Left colon (tissue), 2 donors: Measurements from ENCODE around the gene OR52N5. TPM values are rescaled to one million over a fixed set of nuclear protein-coding genes. Genes with fewer than 3 reads are reported as not detected.

ENCODE experiments used
- ATAC-seq: fragments of 200-7000 bp; cut with Tn5 transposase; one replicate; pipeline ENCODE4 v1.9.1; 2020; ENCODE audit warnings: mild to moderate bottlenecking, moderate library complexity
- DNase-seq, 2 donors: peaks; one replicate each; pipeline ENCODE4 v3.0.0-alpha.2; 2020
- intact Hi-C, 2 donors: fragments of 100-400 bp; cut with DNase I in 1 of 2; cut with micrococcal nuclease in 1 of 2; formaldehyde crosslinking; loops; one replicate each; pipeline versions ENCODE4 v1.11.2 to v1.14.0; 2022; cut with DNase I, micrococcal nuclease
- total RNA-seq, 2 donors: library from RNA; stranded (reverse); fragmentation: NEBNext Ultra II Directional; extraction: Animal tissue kit (Norgen Biotek cat#: 25700); gene quantifications; one replicate each; pipeline ENCODE4 v1.2.1, GENCODE V29; 2021
- donor health status: DM: no; HTN: no; CAD: no.
- donor health status: DM: yes; HTN: yes; CAD: no.

Gene OR52N5
- total RNA-seq, 2 donors from 2014 or later = not detected

GRCh38 chr11:5736396-5736795 lies 46.8 kb downstream of the OR52N5 start, which contains the start of gene OR56B1:
TSS of gene OR56B1 (plus strand) at chr11:5736448. CDS start at chr11:5736517, 69 bp downstream.
- intact Hi-C loops = no loop called here
- DNase-seq (no peak), ATAC-seq (no peak)

GRCh38 chr11:5727691-5728090 lies 55.5 kb downstream of the OR52N5 start:
- intact Hi-C loops = no loop called here
- ATAC-seq = no peak
- no peak for DNase-seq

GRCh38 chr11:5726351-5726750 lies 56.8 kb downstream of the OR52N5 start:
- intact Hi-C loops = no loop called here
- ATAC-seq (no peak), DNase-seq (no peak)

Other genes starting within 250 kb of the OR52N5 start
- under 1 TPM; 0.25 to 0.27 TPM for gene OR52H1, start 234.8 kb downstream of the OR52N5 start, total RNA-seq
- gene OR52B6, start 202.5 kb downstream of the OR52N5 start, total RNA-seq = not detected
- 1 to 10 TPM in 1 of 2 donors, under 1 TPM in 1; 0.40 to 1.7 TPM for gene TRIM6, start 186.7 kb downstream of the OR52N5 start, total RNA-seq
- 1 to 10 TPM; 7.9 to 9.8 TPM for gene TRIM34, start 158.4 kb downstream of the OR52N5 start, total RNA-seq
- 10 to 100 TPM; 17.6 TPM for gene TRIM5, start 98.3 kb downstream of the OR52N5 start, total RNA-seq
- gene TRIM22, start 93.6 kb downstream of the OR52N5 start, total RNA-seq = 10 to 100 TPM; 21.0 to 25.2 TPM
- gene OR56B1, start 46.9 kb downstream of the OR52N5 start, total RNA-seq = not detected
- gene OR52N4, start 29.1 kb downstream of the OR52N5 start, total RNA-seq = not detected
- not detected for gene OR52N1, start 7.9 kb upstream of the OR52N5 start, total RNA-seq
- not detected for gene OR52N2, start 25.6 kb upstream of the OR52N5 start, total RNA-seq
- not detected for gene OR52E6, start 58.5 kb upstream of the OR52N5 start, total RNA-seq
- gene OR52E8, start 74.3 kb upstream of the OR52N5 start, total RNA-seq = not detected
- gene OR52E4, start 97.3 kb upstream of the OR52N5 start, total RNA-seq = not detected
- not detected for gene OR52E5, start 109.9 kb upstream of the OR52N5 start, total RNA-seq
- not detected for gene OR56A3, start 158.9 kb upstream of the OR52N5 start, total RNA-seq
- not detected for gene OR56A5, start 185.1 kb upstream of the OR52N5 start, total RNA-seq
- not detected for gene OR52L1, start 203.6 kb upstream of the OR52N5 start, total RNA-seq
- under 1 TPM in 1 of 2 donors, not detected in 1; 0.12 TPM for gene OR56A4, start 223.6 kb upstream of the OR52N5 start, total RNA-seq
- gene OR56A1, start 247.4 kb upstream of the OR52N5 start, total RNA-seq = under 1 TPM in 1 of 2 donors, not detected in 1; 0.03 TPM